HG03175 (cell line): ENCODE data around the gene C2orf76.
A peak's percentile ranks its signal among the peaks of the same experiment; 100 is the strongest.
"Not testable (repeated sequence)": the region's sequence is repeated elsewhere in the genome, so short reads cannot be mapped to it uniquely, and the experiment has no call there.

Experiments used
- ATAC-seq: cut with Tn5 transposase; IDR thresholded peaks from one replicate; pipeline ENCODE4 v1.9.1; 2021; ENCODE audit warnings: mild to moderate bottlenecking, moderate library complexity; ENCODE audit not compliant: unreplicated experiment

Gene C2orf76

GRCh38 chr2:119366649-119367471 is at the start of gene C2orf76, which contains the start of gene DBI:
TSS of gene C2orf76 (minus strand) at chr2:119366834. CDS start at chr2:119339959, 26,875 bp downstream.
TSS of gene DBI (plus strand) at chr2:119366977. CDS start at chr2:119367052, 75 bp downstream.
- peak; percentile 93 for ATAC-seq

GRCh38 chr2:119415630-119416029 is 49.0 kb upstream of the C2orf76 start:
- ATAC-seq = no peak

GRCh38 chr2:119414894-119415293 is 48.3 kb upstream of the C2orf76 start:
- ATAC-seq = peak; percentile 47

GRCh38 chr2:119409506-119409905 is 42.9 kb upstream of the C2orf76 start:
- ATAC-seq = no peak

GRCh38 chr2:119408221-119408619 is 41.6 kb upstream of the C2orf76 start:
- no peak for ATAC-seq

- ATAC-seq = peak; percentile 56
Measured at GRCh38 chr2:119407430-119408220, 41.0 kb upstream of the C2orf76 start.

GRCh38 chr2:119405151-119405550 is 38.5 kb upstream of the C2orf76 start:
- ATAC-seq = no peak

GRCh38 chr2:119403618-119404017 is 37.0 kb upstream of the C2orf76 start:
- ATAC-seq = not testable (repeated sequence)

- ATAC-seq = no peak
Measured at GRCh38 chr2:119402645-119403560, 36.3 kb upstream of the C2orf76 start.

- ATAC-seq = no peak
Measured at GRCh38 chr2:119402106-119402505, 35.5 kb upstream of the C2orf76 start.

GRCh38 chr2:119397196-119397595 is 30.6 kb upstream of the C2orf76 start:
- no peak for ATAC-seq

- ATAC-seq = no peak
Measured at GRCh38 chr2:119393971-119394748, 27.5 kb upstream of the C2orf76 start.

GRCh38 chr2:119389615-119390306 is 23.1 kb upstream of the C2orf76 start:
- no peak for ATAC-seq

GRCh38 chr2:119387381-119388129 is 20.9 kb upstream of the C2orf76 start:
- ATAC-seq = peak; percentile 81

GRCh38 chr2:119385466-119385865 is 18.8 kb upstream of the C2orf76 start:
- ATAC-seq = no peak

GRCh38 chr2:119384971-119385370 is 18.3 kb upstream of the C2orf76 start:
- ATAC-seq = no peak

GRCh38 chr2:119383410-119384140 is 16.9 kb upstream of the C2orf76 start:
- no peak for ATAC-seq

- ATAC-seq = no peak
Measured at GRCh38 chr2:119378566-119378965, 11.9 kb upstream of the C2orf76 start.
